Cardiac septum (tissue), 1 donor: Measurements from ENCODE around the gene VIPR2. TPM values are rescaled to one million over a fixed set of nuclear protein-coding genes. Genes with fewer than 3 reads are reported as not detected.

Source experiments
- DNase-seq: peaks from one replicate; pipeline ENCODE4 v3.0.0-alpha.2; 2020; ENCODE audit warnings: low spot score
- intact Hi-C: fragments of 100-400 bp; cut with DNase I; formaldehyde crosslinking; loops from one replicate; pipeline ENCODE4 v1.14.0; 2022
- total RNA-seq: library from RNA; stranded (reverse); fragmentation: NEBNext Ultra II Directional; extraction: Animal tissue kit (Norgen Biotek cat#: 25700); gene quantifications from one replicate; pipeline ENCODE4 v1.2.1, GENCODE V29; 2021
- donor health status: DM: no; HTN: no; CAD: no.

Gene VIPR2
- total RNA-seq, 1 donor from 2014 or later = 23.2 TPM

DNA sequence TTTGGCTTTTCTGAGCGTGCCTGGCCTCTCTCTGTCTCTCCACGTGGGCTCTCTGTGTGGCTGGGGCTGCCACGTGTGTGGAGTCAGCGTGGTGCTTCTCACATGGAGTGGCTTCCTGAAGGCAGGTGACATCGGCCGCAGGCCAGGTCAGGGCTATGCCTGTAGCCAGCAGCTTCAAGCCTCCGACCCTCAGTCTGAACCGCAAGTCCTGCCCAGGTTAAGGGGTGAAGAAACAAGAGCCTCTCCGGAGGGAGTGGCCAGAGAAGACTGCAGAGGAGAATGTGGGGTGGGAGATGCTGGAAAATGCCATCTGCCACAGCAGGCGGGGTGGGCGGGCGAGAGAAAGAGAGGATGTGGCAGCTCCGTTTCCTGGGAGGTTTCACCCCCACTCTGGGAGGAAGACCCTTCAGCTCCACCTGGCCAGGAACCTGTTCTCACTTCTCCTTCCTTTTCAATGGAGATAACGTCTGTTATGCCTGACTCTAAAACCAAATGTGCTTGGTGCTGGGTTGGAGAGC, 14.3 kb upstream of the VIPR2 start:
- intact Hi-C loops = no loop called here
- DNase-seq = no peak

DNA sequence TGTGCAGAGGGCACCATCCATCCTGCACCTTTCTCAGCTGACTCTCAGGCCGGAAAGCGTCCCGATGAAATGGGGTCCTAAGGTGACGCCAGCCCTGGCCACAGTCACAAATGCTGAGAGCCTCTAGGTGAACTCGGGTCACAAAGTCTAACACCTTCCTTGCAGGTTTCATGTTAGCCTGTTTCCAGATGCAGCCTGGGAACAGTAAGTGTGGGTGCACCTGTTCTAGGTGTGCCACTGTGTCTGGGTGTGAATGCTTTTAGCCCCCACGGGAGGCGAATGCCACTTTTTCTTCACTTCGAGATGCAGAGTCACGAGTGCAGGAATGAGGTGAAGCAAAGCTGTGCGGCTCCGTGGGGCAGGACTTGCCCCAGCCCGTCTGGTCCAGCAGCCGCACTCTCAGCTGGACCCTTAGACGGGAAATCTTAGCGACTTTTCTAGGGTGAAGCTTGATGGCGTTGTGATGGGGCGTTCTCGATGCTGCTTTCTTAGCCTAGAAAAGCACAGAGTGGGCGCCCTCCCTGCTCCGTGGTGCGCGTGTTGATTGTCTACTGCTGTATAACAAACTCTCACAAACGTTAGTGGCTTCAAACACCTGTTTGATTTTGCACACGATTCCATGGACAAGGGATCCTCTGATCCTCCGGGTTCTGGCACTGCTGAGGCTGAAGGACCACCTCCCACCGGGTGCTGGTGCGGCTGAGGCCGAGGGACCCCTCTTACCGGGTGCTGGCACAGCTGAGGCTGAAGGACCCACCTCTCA, 13.6 kb upstream of the VIPR2 start:
- intact Hi-C loops = no loop called here
- DNase-seq = no peak

DNA sequence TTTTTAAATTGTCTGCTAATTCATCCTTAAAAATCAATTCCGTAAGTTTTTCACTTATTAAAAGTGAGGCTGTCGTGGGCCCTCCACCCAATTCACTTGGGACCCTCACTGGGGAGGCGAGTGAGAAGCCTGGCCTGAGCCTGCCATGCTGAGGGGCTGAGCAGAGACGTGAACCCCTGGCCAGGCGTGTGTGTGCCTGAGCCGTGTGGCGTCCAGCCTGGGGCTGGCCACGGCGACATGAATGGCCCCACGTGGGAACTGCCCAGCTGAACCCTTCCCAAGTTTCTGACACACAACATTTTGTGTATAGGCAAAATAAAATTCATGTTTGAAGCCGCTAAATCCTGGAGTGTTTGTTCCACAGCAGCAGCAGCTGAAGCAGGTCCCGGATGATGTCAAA, 13.0 kb upstream of the VIPR2 start:
- intact Hi-C loops = no loop called here
- no peak for DNase-seq

DNA sequence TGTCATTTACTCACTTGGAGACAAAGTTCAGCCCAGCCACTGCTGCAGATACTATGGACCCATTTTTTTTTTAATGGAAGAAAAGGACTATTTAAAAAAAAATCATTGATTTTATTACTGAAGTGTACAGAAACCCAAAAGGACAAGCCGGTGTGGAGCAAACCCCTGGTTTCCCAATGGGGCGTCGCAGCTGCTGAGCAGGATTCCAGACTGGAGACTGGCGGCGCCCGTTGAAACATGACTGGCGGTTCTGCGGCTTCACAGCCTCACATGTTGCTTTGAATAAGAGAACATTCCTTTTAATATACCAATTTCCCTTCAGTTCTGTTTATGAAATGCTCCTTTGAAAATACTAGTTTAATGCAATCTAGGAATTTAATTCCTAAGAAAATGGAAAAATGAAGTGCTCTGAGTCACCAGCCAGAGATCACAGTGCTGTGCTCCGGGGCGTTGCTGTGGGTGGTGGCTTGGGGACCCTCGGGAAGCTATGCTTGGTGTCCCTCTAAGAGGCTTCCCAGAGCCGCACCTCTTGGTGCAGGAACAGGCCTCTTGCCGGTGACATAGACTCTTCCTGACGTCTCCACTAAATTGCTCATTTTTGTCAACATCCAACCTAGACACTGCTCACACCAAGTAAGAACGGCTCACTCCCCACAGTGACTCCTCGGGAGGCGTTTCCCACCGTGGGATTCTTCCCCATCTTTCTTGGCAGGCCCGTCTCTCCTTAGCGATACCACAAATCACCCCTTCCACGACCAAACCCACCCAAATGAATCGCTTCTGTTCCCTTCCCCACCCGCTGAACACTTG, 12.0 kb upstream of the VIPR2 start:
- DNase-seq = no peak
- intact Hi-C loops = no loop called here

DNA sequence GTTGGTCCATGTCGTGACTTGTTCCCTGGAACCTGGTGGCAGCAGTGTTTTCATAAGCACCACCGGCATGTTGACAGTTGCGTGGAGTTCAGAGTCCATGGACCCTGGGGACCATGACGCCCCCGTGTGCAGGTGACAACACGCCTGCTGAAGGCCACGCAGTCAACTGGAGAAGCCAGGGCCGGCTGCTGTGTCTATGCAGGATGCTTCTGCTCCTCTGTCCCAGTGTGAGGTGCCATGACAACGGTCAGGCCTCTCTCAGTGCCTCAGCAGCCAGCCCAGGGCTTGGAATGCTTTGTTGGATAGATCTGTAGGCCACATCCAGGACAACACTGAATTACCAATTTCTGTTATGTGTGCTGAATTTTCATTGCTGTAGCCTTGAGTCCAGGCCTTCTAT, 10.7 kb upstream of the VIPR2 start:
- no peak for DNase-seq
- intact Hi-C loops = no loop called here

DNA sequence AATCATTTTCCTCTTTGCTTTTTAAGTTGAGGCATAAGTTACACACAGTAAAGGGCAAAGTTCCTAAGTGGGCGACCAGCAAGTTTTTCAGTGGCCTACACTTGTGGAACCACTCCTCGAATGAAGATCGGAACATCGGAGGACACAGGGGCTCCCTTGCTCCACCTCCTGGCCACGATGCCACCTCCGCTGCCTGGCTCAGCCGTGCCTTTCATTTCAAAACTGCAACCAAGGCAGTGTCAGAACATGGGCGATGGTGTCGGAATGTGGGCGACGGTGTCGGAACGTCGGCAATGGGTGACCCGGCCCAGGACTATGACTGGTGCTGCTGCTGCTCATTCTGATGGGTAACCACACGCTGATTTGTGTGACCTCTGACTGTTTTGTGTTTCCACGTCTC, 9.6 kb upstream of the VIPR2 start:
- no peak for DNase-seq
- intact Hi-C loops = no loop called here

DNA sequence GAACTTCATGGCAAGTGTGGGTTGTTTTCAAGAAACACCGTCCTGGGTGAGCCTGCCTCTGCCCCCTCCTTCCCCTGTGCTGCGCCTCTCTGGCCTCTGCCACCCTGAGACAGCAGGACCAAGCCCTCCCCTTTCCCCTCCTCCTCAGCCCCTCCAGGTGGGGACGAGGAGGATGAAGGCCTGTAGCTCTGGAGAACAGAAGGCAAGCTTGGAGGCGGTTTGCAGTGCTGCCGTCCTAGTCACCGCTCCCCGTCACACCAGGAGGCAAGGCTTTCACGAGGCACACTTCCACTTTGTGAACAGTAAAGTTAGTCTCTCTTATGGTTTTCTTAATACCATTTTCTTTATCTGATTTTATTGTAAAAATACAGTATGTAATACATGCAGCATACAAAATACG, 8.8 kb upstream of the VIPR2 start:
- intact Hi-C loops = no loop called here
- DNase-seq = no peak

DNA sequence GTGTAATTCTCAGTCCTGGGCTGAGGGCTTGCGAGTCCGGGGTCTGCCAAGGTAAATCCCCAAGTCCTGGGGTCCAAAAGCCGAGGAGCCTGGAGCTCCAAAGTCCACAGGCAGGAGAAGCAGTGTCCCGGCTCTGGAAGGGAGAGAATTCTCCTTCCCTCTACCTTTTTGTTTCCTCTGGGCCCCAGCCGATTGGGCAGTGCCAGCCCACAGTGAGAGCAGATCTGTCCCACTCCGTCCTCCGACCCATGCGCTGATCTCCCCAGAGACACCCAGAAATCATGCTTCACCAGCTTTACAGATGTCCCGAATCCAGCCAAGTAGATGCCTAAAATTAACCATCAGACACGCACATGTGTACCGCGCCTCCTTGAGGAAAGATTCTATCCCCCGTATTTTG, 8.1 kb upstream of the VIPR2 start:
- DNase-seq = no peak
- intact Hi-C loops = no loop called here

DNA sequence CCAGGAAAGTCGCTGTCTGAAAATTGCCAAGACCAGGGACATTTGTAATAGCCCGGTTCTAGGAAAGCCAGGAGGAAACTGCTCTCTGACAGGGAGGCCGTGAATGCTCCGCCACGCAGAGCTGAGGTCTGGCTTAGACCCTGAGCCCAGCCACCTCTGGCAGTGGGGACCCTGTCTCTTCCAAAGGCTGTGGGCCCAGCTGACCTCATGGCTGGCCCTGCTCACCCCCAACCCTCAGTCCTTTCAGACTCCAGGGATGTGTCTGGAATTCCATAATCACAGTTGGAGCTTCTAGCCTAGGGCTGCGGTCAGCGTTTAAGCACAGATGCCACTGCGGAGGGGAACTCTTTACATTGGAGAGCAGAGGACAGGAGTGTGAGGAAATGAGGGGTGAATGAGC, 6.6 kb upstream of the VIPR2 start:
- no peak for DNase-seq
- intact Hi-C loops = no loop called here

DNA sequence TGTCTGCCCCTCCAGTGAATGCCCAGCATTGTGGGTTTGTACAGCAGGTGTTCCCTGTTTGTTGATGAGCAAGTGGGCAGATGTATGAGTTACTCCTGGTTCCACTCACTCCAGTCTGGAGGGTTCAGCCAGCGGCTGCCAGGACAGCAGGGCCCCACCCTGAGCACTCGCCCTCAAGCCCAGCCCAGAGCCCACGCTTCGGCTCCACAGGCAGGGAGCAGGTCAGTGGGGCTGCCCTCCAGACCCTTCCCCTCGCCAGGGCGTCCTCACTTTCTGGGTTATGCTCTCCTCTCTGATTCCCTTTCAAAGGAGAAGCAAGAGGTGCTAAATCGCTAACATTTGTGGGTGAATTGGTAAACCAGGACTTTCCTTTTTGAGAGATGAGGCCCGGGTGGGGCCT, 4.8 kb upstream of the VIPR2 start:
- intact Hi-C loops = no loop called here
- DNase-seq = no peak

DNA sequence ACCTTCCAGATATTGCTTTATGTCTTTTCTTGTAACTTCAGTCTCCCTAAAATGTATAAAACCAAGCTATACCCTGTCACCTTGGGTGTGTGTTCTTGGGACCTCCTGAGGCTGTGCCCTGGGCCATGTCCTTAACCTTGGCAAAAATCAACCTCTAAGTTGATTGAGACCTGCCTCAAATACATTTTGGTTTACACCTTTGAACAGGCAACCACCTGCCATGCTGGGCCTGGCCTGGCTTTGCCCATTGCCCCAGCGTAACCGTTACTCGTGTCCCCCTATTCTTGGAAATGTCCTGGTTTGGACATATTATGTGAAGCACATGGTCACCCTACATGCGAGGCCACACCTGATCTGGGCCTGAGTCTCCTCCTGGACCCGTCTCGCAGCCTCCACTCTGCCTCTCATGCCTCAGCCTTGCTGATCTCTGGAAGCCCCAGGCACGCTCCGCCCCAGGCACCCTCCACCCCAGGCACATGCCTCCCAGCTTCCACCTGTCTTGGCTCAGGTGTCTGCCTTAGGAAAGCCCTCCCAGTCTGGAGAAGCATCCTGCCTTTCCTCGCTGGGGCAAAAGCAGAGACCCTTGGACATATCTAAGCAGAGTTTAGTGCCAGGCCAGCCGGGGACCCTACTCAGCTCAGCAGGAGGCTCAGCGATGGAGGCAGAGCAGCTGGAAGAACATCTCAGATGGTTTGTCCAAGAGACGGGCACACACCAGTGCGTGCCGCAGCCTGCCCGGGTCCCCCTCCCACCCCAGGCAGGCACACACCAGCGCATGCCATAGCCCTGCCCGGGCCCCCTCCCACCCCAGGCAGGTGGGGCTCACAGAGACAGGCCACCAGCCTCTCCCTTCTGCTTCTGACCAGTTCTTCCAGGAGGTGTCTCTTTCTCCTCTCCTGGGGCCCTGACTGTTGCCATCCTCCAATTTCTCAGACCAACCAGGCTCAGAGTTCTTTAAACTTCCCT, 4.0 kb upstream of the VIPR2 start:
- no peak for DNase-seq
- intact Hi-C loops = no loop called here

DNA sequence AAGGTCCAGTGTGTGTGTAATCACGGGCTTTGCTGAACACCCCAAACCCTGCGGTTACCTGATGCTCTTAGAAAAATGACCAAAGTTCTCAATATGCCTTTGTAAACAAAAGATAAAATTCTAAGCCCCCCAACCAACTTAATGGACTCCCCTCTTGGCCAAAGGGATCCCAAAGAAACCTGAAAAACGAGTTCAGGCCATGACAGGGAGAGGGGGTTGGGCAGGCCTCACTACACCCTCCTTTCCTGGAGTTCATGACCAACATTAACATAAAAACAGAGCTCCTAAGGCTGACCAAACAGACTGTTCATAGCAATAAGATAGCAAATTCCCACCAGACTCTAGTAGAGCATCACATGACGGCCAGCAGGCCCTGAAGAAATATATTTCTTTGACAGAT, 3.0 kb upstream of the VIPR2 start:
- intact Hi-C loops = no loop called here

DNA sequence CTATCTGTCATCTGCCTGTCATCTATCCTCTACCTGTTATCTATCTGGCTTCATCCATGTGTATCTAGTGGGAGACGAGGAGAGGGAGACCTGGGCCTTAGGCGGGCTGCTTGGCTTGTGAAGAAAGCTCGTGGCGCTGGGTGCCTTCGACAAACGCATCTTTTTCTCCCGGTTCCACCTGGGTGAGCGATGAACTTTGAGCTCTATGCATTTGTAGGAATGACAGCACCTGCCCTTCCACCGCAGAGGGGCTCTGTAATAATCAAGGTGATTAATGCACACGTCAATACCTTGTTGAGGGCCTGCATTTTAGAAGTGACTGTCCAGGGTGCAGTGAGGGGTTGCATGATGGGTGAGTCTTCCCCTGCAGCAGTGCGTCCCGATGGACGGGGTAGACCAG, 2.6 kb upstream of the VIPR2 start:
- intact Hi-C loops = no loop called here
- no peak for DNase-seq

More for the DNA sequence above, 3.0 kb upstream of the VIPR2 start:
- no peak for DNase-seq

DNA sequence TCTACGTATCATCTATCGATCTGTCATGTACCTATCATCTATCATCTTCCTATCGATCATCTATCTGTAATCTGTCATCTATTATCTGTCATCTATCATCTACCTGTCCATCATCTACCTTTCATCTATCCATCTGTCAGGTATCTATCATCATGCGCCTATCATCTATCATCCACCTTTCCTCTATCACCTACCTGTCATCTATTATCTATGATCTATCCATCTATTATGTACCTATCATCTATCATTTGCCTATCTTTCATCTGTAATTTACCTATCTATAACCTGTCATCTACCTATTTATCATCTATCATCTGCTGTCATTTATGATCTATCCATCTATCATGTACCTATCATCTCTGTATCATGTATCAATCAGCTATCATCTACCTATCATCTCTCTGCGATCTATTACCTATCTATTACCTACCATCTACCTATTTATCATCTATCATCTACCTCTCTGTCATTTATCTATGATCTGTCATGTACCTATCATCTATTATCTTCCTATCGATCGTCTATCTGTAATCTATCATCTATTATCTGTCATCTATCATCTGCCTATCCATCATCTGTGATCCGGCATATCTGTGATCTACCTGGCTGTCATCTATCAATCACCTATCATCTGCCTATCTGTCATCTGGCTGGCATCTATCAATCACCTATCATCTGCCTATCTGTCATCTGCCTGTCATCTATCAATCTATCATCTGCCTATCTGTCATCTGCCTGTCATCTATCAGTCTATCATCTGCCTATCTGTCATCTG, 1.6 kb upstream of the VIPR2 start:
- intact Hi-C loops = no loop called here
- no peak for DNase-seq

DNA sequence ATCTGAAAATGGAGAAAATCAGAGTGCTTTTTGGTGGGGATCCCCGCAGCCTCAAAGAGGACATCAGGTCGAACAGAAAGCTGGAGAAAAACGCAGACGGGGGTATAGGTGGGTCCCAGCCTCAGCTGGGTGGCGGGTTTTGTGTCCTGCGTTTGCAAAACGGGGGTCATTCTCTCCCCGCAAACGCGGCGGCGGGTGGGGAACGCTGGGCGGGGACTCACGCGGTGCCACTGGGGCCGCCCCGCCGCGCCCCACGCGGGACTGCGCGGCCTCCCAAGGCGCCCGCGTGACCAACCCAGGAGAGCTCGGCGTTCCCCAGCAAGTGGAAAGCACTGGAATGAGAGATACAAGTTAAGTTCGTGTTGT, 806 bp upstream of the VIPR2 start:
- DNase-seq = no peak

DNA sequence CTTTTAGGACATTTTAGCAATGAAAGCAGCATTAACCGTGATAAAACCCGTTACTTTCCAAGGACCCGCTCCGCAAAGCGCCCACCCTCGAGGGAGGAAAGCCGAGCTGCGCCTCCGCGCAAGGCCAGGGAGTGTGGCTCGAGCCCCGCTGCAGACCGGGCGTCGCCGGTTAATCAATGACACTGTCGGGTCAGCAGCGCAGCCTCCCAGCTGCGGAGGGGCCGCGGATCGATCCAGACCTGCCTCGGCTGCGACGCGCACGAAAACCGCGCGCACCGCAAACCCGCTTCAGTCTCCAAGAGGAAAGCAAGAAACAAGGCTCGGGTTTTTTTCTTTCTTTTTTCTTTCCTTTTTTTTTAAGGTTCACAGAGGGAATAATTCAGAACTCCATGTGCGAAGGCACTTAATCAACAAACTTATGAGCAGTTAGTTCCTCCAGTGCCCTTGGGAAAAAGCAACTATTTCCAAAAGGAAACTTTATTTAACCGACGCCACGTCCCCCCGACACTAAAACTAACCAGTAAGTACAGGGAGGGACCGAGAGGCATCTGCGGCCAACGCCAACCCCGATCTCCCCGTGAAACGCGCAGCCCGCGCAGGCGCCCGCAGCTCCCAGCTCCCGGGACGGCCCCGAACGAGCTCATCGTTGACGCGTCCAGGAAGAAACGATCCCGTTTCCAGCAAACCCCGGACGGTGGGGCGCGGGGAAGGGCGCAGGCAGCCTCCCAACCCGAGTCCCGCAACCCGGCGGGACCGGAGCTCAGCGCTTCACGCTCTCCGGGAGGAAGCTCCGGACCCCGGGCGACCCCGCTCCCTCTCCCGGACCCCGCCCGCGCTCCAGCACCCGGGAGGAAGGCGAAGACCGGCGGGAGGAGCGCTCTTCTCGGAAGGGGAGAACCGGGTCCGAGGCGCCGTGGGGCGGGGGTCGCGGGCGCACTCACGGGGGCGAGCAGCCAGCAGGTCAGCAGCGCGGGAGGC, 598 bp downstream of the VIPR2 start:
- intact Hi-C loops = loop anchor here (5.0 kb wide), 2 partner anchors 47 to 132 kb away; no protein-coding TSS in a partner anchor
- peak; percentile 74 for DNase-seq

More for the DNA sequence above, 806 bp upstream of the VIPR2 start:
- intact Hi-C loops = no loop called here

DNA sequence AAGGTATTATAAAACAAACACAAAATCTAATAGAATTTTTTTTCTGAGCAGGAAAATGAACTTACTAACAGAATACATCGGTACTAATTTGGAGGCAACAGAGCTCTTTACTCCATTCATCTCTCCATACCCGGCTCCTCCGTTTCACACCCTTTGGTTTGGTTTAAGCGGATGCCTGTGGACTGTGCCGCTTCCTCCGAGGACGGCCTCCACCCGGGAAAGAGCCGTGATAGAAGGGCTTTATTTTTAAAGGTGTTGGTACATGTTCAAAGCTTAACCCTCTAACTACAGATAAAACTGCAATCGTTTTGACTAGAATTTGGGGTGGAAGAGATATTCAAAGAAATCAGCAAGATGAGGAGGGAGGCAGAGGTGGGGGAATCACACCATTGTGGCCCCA, 1.9 kb downstream of the VIPR2 start:
- intact Hi-C loops = loop anchor here (5.0 kb wide), 2 partner anchors 45 to 130 kb away; no protein-coding TSS in a partner anchor
- no peak for DNase-seq

DNA sequence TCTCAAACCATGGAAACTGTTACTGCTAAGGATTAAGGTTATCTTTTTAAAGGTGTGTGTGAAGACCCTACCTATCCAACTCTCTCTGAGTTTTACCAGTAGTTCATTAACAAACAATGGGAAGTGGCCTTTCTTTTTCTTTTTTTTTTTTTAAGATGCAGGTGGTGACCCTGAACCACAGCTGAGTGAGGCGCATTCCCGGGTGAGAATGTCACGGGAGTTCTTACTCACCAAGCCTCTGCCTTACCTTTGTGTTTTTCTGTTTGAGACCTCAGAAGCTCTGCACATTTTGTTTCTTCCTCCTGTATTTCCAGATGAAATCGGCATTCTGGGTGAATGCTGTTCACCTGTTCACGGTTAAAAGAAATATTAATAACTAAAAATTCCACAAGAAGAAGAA, 2.5 kb downstream of the VIPR2 start:
- intact Hi-C loops = loop anchor here (5.0 kb wide), 2 partner anchors 45 to 130 kb away; no protein-coding TSS in a partner anchor
- DNase-seq = no peak
